HG03280 (cell line): ENCODE data around the gene PRCD.

Experiments used
- ATAC-seq: cut with Tn5 transposase; IDR thresholded peaks from one replicate; pipeline ENCODE4 v1.9.1; 2021; ENCODE audit warnings: mild to moderate bottlenecking, moderate library complexity; ENCODE audit not compliant: unreplicated experiment

The PRCD gene

GRCh38 chr17:76567634-76568432, 28.0 kb downstream of the PRCD start:
- no peak for ATAC-seq

GRCh38 chr17:76568811-76569221, 29.0 kb downstream of the PRCD start:
- ATAC-seq, result no peak

GRCh38 chr17:76569607-76570279, 29.9 kb downstream of the PRCD start:
- no peak for ATAC-seq

GRCh38 chr17:76570457-76570856, 30.6 kb downstream of the PRCD start:
- no peak for ATAC-seq

- no peak for ATAC-seq
Measured at GRCh38 chr17:76570877-76571471, 31.1 kb downstream of the PRCD start.

- ATAC-seq, result no peak
Measured at GRCh38 chr17:76572201-76572910, 32.5 kb downstream of the PRCD start.

GRCh38 chr17:76573096-76573495, 33.3 kb downstream of the PRCD start:
- ATAC-seq, result no peak

GRCh38 chr17:76574166-76574565, 34.3 kb downstream of the PRCD start:
- ATAC-seq, result no peak

- ATAC-seq, result no peak
Measured at GRCh38 chr17:76575570-76575969, 35.7 kb downstream of the PRCD start.

GRCh38 chr17:76576189-76576588, 36.3 kb downstream of the PRCD start:
- ATAC-seq, result no peak

GRCh38 chr17:76577876-76578275, 38.0 kb downstream of the PRCD start:
- no peak for ATAC-seq

- no peak for ATAC-seq
Measured at GRCh38 chr17:76578376-76578775, 38.5 kb downstream of the PRCD start.

GRCh38 chr17:76579281-76579680, 39.4 kb downstream of the PRCD start:
- ATAC-seq, result no peak

GRCh38 chr17:76581515-76581914, 41.7 kb downstream of the PRCD start:
- ATAC-seq, result no peak

- ATAC-seq, result no peak
Measured at GRCh38 chr17:76582660-76583059, 42.8 kb downstream of the PRCD start.

- no peak for ATAC-seq
Measured at GRCh38 chr17:76584427-76585032, 44.7 kb downstream of the PRCD start.

- ATAC-seq, result no peak
Measured at GRCh38 chr17:76585033-76585648, 45.3 kb downstream of the PRCD start.

- no peak for ATAC-seq
Measured at GRCh38 chr17:76585649-76586593, 46.1 kb downstream of the PRCD start, which contains the start of gene ST6GALNAC2. Gene ST6GALNAC2 (minus strand): TSS chr17:76585860. CDS start chr17:76585808, 52 bp downstream.

GRCh38 chr17:76586741-76587487, 47.1 kb downstream of the PRCD start:
- ATAC-seq, result no peak
